Astrocyte (in vitro differentiated cells and primary cell): Measurements from ENCODE around the gene DLGAP1. TPM values are rescaled to one million over a fixed set of nuclear protein-coding genes. Genes with fewer than 3 reads are reported as not detected.
"Not testable (repeated sequence)": the region's sequence is repeated elsewhere in the genome, so short reads cannot be mapped to it uniquely, and the experiment has no call there.

Experiments used
- DNase-seq: peaks from one replicate; pipeline ENCODE4 v3.0.0-alpha.2; 2010; ENCODE audit warnings: low read depth
- FAIRE-seq: peaks from 2 replicates; lab custom pipeline; 2011; peaks lifted over from hg19 to GRCh38; lab: Jason Lieb, UNC
- H2AFZ ChIP-seq: 2 replicates; pipeline ENCODE4 v1.6.0; 2012; ENCODE audit warnings: low read depth, low read length, inconsistent platforms
- H3K27ac ChIP-seq: 2 replicates; pipeline ENCODE4 v1.5.1; 2011; ENCODE audit warnings: low read depth, low read length, inconsistent platforms
- H3K27me3 ChIP-seq: 2 replicates; pipeline ENCODE4 v1.6.0; 2011; ENCODE audit warnings: low read length, inconsistent platforms; ENCODE audit not compliant: insufficient read depth
- H3K36me3 ChIP-seq: 2 replicates; pipeline ENCODE4 v1.5.1; 2011; ENCODE audit warnings: low read length, inconsistent platforms; ENCODE audit not compliant: insufficient read depth
- H3K4me1 ChIP-seq: 2 replicates; pipeline ENCODE4 v1.5.1; 2011; ENCODE audit warnings: low read length, inconsistent platforms; ENCODE audit not compliant: insufficient read depth
- H3K4me2 ChIP-seq: 2 replicates; pipeline ENCODE4 v1.6.0; 2012; ENCODE audit warnings: low read length, inconsistent platforms
- H3K4me3 ChIP-seq: 2 replicates; pipeline ENCODE4 v1.5.1; 2011; ENCODE audit warnings: low read depth, mild to moderate bottlenecking, low read length, inconsistent platforms; ENCODE audit not compliant: insufficient read depth
- H3K79me2 ChIP-seq: 2 replicates; pipeline ENCODE4 v1.6.0; 2012; ENCODE audit warnings: mild to moderate bottlenecking, low read length, inconsistent platforms; ENCODE audit not compliant: insufficient read depth
- H3K9ac ChIP-seq: 2 replicates; pipeline ENCODE4 v1.6.0; 2012; ENCODE audit warnings: mild to moderate bottlenecking, low read length, inconsistent platforms
- H3K9me3 ChIP-seq: 2 replicates; pipeline ENCODE4 v1.5.1; 2012; ENCODE audit warnings: low read depth, mild to moderate bottlenecking, low read length, inconsistent platforms; ENCODE audit not compliant: insufficient read depth
- H4K20me1 ChIP-seq: 2 replicates; pipeline ENCODE4 v1.6.0; 2012; ENCODE audit warnings: low read length, inconsistent platforms; ENCODE audit not compliant: insufficient read depth
- H3K27ac Mint-ChIP-seq: one replicate; pipeline ENCODE4 v1.8.0; 2021; ENCODE audit warnings: mild to moderate bottlenecking, mixed read lengths; ENCODE audit not compliant: unreplicated experiment
- H3K27me3 Mint-ChIP-seq: one replicate; pipeline ENCODE4 v1.8.0; 2021; ENCODE audit warnings: low read depth, mixed read lengths; ENCODE audit not compliant: unreplicated experiment
- H3K36me3 Mint-ChIP-seq: one replicate; pipeline ENCODE4 v1.8.0; 2021; ENCODE audit warnings: low read depth, mixed read lengths; ENCODE audit not compliant: unreplicated experiment
- H3K4me1 Mint-ChIP-seq: one replicate; pipeline ENCODE4 v1.8.0; 2021; ENCODE audit warnings: low read depth, mixed read lengths; ENCODE audit not compliant: unreplicated experiment
- H3K4me3 Mint-ChIP-seq: one replicate; pipeline ENCODE4 v1.8.0; 2021; ENCODE audit warnings: mild to moderate bottlenecking, moderate library complexity, mixed read lengths; ENCODE audit not compliant: unreplicated experiment
- H3K9me3 Mint-ChIP-seq: one replicate; pipeline ENCODE4 v1.8.0; 2021; ENCODE audit warnings: mild to moderate bottlenecking, mixed read lengths; ENCODE audit not compliant: unreplicated experiment
- CTCF ChIP-seq: IDR thresholded peaks from 2 replicates; pipeline ENCODE4 v1.5.1; 2011; ENCODE audit warnings: low read depth, mild to moderate bottlenecking, inconsistent platforms, low read length, moderate library complexity; ENCODE audit not compliant: insufficient read depth
- EZH2 ChIP-seq: IDR thresholded peaks from 2 replicates; pipeline ENCODE4 v1.6.1; 2012; ENCODE audit warnings: mild to moderate bottlenecking, low read length, inconsistent platforms; ENCODE audit not compliant: insufficient read depth
- total RNA-seq: library from RNA; stranded (reverse); gene quantifications from 2 replicates; pipeline ENCODE4 v1.2.1, GENCODE V29; 2021

The DLGAP1 gene
- total RNA-seq, 1 donor from 2014 or later, result 2.3 TPM

DNA sequence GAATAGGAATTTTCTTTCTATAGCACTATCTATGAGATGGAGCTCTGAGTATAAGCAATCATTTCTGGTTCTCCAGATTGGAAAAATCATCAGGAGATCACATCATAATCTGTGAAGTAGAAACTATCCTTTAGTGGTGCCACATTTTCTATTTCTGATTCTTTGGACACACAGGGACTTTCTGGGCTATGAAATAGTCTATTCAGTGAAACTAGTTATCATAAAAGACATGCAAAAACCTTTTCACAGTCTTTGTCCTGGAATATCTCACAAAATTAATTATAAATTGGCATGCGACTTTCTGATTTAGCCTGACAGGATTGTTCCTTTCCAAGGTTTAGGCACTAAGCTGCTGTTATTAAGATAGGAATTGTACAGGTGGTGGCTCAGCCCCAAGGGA lies 428.6 kb downstream of the DLGAP1 start:
- Histone ChIP-seq H3K27me3 (no peaks in the 10 kb centered on the region), H3K9me3 (no peaks in the 10 kb centered on the region), H3K79me2 (no peaks in the 10 kb centered on the region), H4K20me1 (no peaks in the 10 kb centered on the region), H2AFZ (no peak overlapping the region), H3K36me3 (no peaks in the 10 kb centered on the region), H3K4me1 (no peaks in the 10 kb centered on the region), H3K27ac (no peak overlapping the region), H3K4me2 (no peak overlapping the region), H3K9ac (no peak overlapping the region), H3K4me3 (no peak overlapping the region)
- Mint-ChIP-seq H3K4me3 (no peak overlapping the region), H3K27me3 (no peaks in the 10 kb centered on the region), H3K27ac (no peak overlapping the region), H3K4me1 (no peaks in the 10 kb centered on the region), H3K36me3 (no peaks in the 10 kb centered on the region), H3K9me3 (no peaks in the 10 kb centered on the region)
- FAIRE-seq, result no peak
- DNase-seq, result no peak
- TF ChIP-seq CTCF, result no peak
- TF ChIP-seq EZH2, result no peak

- no peaks in the 10 kb centered on the region for H3K27me3 ChIP-seq
- H3K4me1 ChIP-seq, result no peaks in the 10 kb centered on the region
- FAIRE-seq (no peak), DNase-seq (no peak)
- Mint-ChIP-seq H3K27ac (no peak overlapping the region), H3K9me3 (no peaks in the 10 kb centered on the region), H3K36me3 (no peaks in the 10 kb centered on the region), H3K27me3 (no peaks in the 10 kb centered on the region), H3K4me1 (peaks cover 2% of the 10 kb centered on the region), H3K4me3 (no peak overlapping the region)
- no peaks in the 10 kb centered on the region for H3K9me3 ChIP-seq
- no peaks in the 10 kb centered on the region for H3K79me2 ChIP-seq
- H2AFZ ChIP-seq, result no peak overlapping the region
- H3K9ac ChIP-seq, result no peak overlapping the region
- TF ChIP-seq EZH2 (no peak), CTCF (no peak)
- no peak overlapping the region for H3K27ac ChIP-seq
- H3K36me3 ChIP-seq, result no peaks in the 10 kb centered on the region
- H3K4me3 ChIP-seq, result no peak overlapping the region
- no peaks in the 10 kb centered on the region for H4K20me1 ChIP-seq
- no peak overlapping the region for H3K4me2 ChIP-seq
Observed at GRCh38 chr18:4024702-4025101, 430.4 kb downstream of the DLGAP1 start.

GRCh38 chr18:4022749-4023148 lies 432.4 kb downstream of the DLGAP1 start:
- not testable (repeated sequence) for H3K4me1 ChIP-seq, H3K4me3 Mint-ChIP-seq, H3K9ac ChIP-seq, DNase-seq, H4K20me1 ChIP-seq, H3K4me3 ChIP-seq, H3K27ac ChIP-seq, H3K9me3 ChIP-seq, FAIRE-seq, H3K36me3 Mint-ChIP-seq, H3K27ac Mint-ChIP-seq, H3K27me3 Mint-ChIP-seq, H3K79me2 ChIP-seq, H3K9me3 Mint-ChIP-seq, H3K36me3 ChIP-seq, H3K27me3 ChIP-seq, H2AFZ ChIP-seq, H3K4me2 ChIP-seq, H3K4me1 Mint-ChIP-seq
